HAP-1 (cell line): ENCODE data around the gene HOXA7.

Experiments used
- DNase-seq, 2 experiments: peaks; one replicate each; pipeline ENCODE4 v3.0.0-alpha.2; 2016 to 2020; ENCODE audit warnings: low spot score in 2 of 2
- H3K27me3 ChIP-seq: fragments of 250-450 bp; sonication (Bioruptor Pico); 2 replicates; pipeline ENCODE4 v1.5.1; 2020; ENCODE audit warnings: low read depth, mild to moderate bottlenecking, moderate library complexity
- H3K36me3 ChIP-seq: fragments of 250-450 bp; sonication (Bioruptor Pico); replicated peaks from 2 replicates; pipeline ENCODE4 v1.5.1; 2020; ENCODE audit warnings: mild to moderate bottlenecking
- H3K4me1 ChIP-seq: fragments of 250-450 bp; sonication (Bioruptor Pico); 2 replicates; pipeline ENCODE4 v1.5.1; 2020; ENCODE audit warnings: mild to moderate bottlenecking
- H3K4me3 ChIP-seq: fragments of 250-450 bp; sonication (Bioruptor Pico); 2 replicates; pipeline ENCODE4 v1.5.1; 2020; ENCODE audit warnings: mild to moderate bottlenecking, moderate library complexity
- H3K9me3 ChIP-seq: fragments of 250-450 bp; sonication (Bioruptor Pico); 2 replicates; pipeline ENCODE4 v1.5.1; 2020; ENCODE audit warnings: mild to moderate bottlenecking, moderate library complexity
- in situ Hi-C: fragments of 300-500 bp; cut with MboI; formaldehyde crosslinking; loops from 3 replicates; pipeline ENCODE4 v1.14.3; 2020; ENCODE audit warnings: low sequenced_read_pairs, inconsistent platforms, mixed read lengths

HOXA7 gene

DNA sequence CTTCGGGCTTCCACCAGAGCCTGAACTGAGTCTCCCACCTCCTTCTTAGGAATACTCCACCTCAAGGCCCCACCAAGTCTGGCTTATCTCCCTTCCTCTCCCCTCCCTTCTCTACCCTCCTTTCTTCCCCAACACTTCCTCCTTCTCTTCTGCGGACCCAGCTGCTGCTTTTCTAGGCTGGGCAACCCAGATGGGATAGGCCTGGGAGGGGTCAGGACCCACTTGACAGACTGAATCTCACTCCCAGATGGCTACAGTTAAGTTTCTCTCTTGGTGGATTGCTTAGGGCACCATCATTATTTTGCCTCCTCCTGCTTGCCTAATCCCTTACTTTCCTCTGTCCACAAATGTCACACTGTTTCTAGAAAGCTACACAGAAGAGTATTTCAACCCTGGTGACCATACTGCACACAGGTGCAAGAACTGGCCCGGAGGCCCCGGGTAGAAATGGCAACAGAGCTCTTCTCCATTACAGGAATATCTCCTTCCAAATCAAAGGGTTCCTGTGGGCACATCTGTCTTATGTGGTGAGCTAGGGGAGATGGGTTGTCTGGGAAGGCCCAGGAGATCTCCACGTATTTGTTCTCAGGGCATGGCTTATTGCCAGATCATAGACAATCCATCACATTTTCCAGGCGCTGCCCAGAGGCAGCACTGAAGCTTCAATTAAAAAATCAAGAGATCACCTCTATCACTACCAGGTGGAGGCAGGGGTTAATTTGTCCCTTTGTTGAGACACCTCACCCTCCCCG lies 33.7 kb upstream of the HOXA7 start:
- H3K4me1 ChIP-seq, result peaks cover 32% of the 10 kb centered on the region
- H3K27me3 ChIP-seq, result no peaks in the 10 kb centered on the region
- peaks cover 32% of the 10 kb centered on the region for H3K36me3 ChIP-seq
- no peaks in the 10 kb centered on the region for H3K9me3 ChIP-seq
- H3K4me3 ChIP-seq, result no peak overlapping the region
- in situ Hi-C loops, result loop anchor here (5.0 kb wide), 1 partner anchor 587 kb away; no protein-coding TSS in a partner anchor
- peak in 1 of 2 experiments; percentile 12 for DNase-seq

GRCh38 chr7:27189295-27189996 lies 33.0 kb upstream of the HOXA7 start:
- Histone ChIP-seq H3K27me3 (no peaks in the 10 kb centered on the region), H3K4me1 (peaks cover 32% of the 10 kb centered on the region), H3K9me3 (no peaks in the 10 kb centered on the region), H3K36me3 (peaks cover 27% of the 10 kb centered on the region), H3K4me3 (peak overlapping the region; percentile 60)
- DNase-seq, result peak; percentile 71 to 73
- in situ Hi-C loops, result no loop called here

DNA sequence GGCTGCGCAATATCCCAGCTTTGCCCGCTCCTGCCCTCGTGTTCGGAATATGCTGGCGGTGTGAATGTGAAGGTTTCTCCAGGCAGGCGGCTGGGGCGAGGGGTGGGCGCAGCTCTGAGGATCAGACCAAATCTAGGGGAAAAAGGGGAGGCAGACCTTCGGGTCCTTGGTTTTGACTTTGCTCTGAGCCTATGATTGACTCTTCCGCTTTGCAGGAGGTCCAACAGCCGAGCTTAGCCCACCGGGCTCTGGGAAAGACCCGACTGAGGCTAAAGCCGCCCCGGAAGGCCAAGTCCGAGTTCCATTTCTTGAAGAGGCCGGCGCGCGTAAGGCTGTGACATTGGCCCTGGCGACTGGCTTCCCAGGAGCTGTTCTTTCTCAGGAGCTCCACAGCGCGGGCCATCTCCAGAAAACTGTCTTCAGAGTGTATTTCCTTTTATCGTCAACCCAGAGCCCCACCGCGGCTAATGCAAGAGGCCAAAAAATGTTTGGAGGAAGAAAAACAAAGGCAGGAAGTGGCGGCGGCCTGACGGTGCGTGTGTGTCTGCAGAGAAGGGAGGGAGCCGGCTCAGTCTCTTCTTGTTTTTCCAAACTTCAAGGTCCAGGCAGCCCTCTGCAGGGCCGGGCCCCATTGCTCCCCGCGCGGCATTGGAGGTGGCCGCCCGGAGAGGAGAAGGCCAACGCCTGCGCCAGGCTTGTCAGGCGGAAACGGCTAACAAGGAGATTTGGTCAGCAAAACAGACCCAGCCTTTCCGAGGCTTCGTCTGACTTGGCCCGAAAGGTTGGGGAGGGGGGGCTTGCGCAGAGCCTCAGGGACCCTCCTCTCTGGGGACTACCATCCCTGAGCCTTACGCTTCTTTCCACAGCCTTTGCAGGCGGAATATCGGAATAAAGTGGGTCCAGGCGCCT lies 32.2 kb upstream of the HOXA7 start:
- Histone ChIP-seq H3K4me3 (peak overlapping the region; percentile 60), H3K4me1 (peaks cover 29% of the 10 kb centered on the region), H3K9me3 (no peaks in the 10 kb centered on the region), H3K36me3 (peaks cover 19% of the 10 kb centered on the region), H3K27me3 (no peaks in the 10 kb centered on the region)
- in situ Hi-C loops, result no loop called here
- DNase-seq, result peak; percentile 34 to 58

DNA sequence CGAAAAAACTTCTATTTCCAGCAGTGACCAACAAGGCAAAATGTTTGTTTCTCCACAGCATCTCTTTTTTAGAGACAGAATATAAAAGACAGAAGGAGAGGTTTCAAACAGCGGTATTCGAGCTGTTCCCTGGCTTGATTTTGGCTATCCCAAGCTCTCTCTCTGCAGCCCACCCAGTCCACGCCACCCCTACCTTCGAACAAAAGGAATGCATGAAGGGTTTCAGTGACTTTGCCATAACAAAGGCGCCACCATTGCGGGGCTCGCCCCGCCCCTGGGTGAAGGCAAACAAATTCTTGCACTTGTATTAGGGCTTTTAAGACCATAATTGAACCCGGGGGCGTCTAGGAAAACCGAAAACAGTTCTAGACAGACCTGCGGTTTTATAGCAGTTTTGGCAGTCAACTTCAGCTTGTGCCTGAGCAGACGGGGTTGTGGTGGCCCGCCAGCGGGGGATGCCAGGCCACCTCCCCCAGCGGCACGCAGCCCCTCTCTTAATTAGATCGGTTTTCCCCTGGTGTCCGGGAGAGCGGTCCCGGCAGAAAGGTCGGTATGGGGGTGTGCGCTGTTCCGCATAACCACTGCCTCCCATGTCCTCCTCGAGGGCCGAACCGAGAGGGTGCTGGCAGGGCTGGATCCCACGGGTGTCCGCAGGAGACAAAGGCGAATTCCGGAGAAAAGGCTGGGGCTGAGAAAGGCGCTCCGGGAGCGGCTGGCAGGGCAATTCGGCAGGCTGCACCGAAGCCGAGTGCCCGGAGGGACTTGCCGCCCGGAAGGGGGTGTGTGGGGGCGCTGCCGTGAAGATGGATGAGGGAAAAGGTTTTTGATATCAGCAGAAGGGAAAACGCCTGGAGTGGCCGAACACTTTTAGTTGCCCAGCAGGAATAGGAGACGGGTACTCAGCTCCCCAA lies 31.3 kb upstream of the HOXA7 start:
- H3K4me3 ChIP-seq, result peak overlapping the region; percentile 60
- no peaks in the 10 kb centered on the region for H3K9me3 ChIP-seq
- H3K27me3 ChIP-seq, result no peaks in the 10 kb centered on the region
- peaks cover 32% of the 10 kb centered on the region for H3K4me1 ChIP-seq
- DNase-seq, result peak; percentile 94 to 96
- in situ Hi-C loops, result no loop called here
- H3K36me3 ChIP-seq, result peaks cover 12% of the 10 kb centered on the region

DNA sequence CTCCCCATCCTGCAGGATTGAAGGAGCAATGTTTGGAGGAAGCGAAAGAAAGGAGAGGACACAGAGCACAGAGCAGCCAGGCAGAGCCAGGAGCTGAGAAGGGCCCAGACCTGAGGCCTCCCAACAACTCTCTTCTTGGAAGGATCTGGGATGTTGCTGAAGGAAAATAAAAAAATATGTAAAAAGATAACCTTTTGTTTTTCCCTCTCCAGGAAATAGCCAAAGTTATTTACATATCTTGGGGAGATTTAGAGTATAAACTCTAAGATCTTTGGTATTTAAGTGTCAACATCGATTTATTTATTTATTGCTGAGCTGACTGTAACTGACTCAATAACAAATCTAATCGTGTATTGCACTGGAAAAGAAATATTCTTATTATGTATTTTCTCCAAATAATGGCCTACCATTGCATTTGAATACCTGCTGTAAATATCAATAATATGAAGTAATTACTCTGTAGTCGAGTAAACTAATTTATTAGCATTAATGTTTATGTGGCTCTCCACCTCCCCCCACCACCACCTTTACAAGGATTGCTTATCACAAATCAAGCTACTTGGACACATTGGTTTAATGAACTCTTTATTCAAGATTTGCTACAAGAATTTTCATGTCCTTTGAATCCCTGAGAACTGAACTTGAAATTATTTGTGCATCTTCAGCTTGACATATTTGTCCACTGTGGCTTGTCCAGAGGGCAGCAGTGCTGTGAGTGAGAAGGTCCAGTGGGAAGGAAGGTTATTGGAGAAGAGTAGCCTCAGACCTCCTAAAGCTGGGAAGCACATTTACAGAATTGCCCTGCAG lies 30.4 kb upstream of the HOXA7 start:
- H3K27me3 ChIP-seq, result no peaks in the 10 kb centered on the region
- H3K9me3 ChIP-seq, result no peaks in the 10 kb centered on the region
- in situ Hi-C loops, result no loop called here
- peak overlapping the region; percentile 60 for H3K4me3 ChIP-seq
- DNase-seq, result peak; percentile 29 to 40
- peaks cover 16% of the 10 kb centered on the region for H3K36me3 ChIP-seq
- peaks cover 35% of the 10 kb centered on the region for H3K4me1 ChIP-seq

DNA sequence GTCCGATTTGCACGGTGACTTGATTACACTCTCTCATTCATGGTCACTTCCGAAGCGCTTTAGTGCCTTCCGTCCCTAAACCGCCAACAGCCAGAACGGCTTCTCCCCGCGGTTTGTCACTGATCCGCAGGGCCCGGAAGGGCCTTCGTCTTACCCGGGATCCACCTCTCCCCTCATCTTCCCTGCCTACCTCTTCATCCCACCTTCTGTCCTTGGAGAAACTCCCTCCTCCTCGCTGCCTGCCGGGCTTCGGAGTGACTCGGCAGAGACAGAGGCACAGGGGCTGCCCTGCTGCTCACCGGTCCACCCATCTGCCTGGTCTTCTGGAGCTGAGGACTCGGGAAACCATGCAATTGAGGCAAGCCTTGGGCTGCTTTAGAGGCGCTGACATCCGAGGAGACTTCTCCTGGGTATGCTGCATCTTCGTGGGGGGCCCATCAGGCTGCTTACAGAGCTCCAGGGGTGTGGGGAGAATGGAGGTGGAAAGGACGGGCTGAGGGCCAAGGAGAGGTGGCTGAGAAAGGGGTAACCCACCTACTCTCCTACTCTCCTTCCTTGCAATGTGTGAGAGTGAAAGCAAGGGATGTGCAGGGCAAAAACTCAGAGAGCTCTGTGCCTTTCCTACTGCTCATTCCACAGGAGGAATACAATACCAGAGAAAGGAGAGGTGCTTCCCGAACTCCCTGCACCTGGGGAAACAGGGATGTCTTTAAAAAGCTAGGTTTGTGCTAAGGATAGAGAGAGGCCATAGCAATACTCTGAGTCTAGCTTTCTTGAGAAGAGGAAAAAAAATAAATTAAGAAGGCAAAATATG lies 29.6 kb upstream of the HOXA7 start:
- H3K4me1 ChIP-seq, result peaks cover 35% of the 10 kb centered on the region
- H3K27me3 ChIP-seq, result no peaks in the 10 kb centered on the region
- peak; percentile 67 to 70 for DNase-seq
- H3K36me3 ChIP-seq, result peaks cover 12% of the 10 kb centered on the region
- in situ Hi-C loops, result no loop called here
- peak overlapping the region; percentile 60 for H3K4me3 ChIP-seq
- no peaks in the 10 kb centered on the region for H3K9me3 ChIP-seq

GRCh38 chr7:27185013-27185853 lies 28.8 kb upstream of the HOXA7 start, which contains the start of gene HOXA11:
TSS of gene HOXA11 (minus strand) at chr7:27185232. CDS start at chr7:27185144, 88 bp downstream.
- DNase-seq, result peak; percentile 87 to 97
- no peaks in the 10 kb centered on the region for H3K9me3 ChIP-seq
- H3K4me3 ChIP-seq, result peak within 1 kb of the TSS; percentile 60
- peaks cover 12% of the 10 kb centered on the region for H3K36me3 ChIP-seq
- peaks cover 40% of the 10 kb centered on the region for H3K4me1 ChIP-seq
- no peaks in the 10 kb centered on the region for H3K27me3 ChIP-seq
- in situ Hi-C loops, result no loop called here

DNA sequence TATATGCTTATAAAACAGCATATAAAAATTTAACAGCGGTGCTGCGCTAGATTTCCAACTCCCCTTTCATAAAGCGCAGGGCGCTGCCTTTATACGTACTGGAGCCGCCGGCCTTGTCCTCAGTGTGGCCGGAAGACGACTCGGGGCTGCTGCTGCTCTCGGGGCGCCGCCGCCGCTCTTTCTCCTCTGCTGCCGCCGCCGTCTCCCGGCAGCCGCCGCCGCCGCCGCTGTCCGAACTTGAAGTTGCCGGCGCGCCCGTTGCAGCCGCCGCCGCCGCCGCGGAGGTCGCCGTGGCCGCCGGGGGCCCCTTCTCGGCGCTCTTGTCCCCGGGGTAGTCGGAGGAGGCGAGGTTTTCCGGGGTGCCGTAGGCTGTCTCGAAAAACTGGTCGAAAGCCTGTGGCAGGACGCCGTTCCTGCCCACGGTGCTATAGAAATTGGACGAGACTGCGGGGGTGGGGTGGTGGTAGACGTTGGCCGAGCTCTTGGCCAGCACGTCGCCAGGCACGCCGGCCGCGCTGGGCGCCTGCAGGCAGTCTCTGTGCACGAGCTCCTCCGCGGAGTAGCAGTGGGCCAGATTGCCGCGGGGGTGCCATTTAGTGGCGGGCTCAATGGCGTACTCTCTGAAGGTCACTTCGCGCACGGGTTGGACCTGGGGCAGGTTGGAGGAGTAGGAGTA lies 28.0 kb upstream of the HOXA7 start:
- in situ Hi-C loops, result no loop called here
- no peaks in the 10 kb centered on the region for H3K27me3 ChIP-seq
- H3K9me3 ChIP-seq, result no peaks in the 10 kb centered on the region
- peaks cover 39% of the 10 kb centered on the region for H3K4me1 ChIP-seq
- peaks cover 12% of the 10 kb centered on the region for H3K36me3 ChIP-seq
- H3K4me3 ChIP-seq, result peak overlapping the region; percentile 60
- DNase-seq, result peak; percentile 27 to 66

GRCh38 chr7:27183682-27184336 lies 27.3 kb upstream of the HOXA7 start:
- DNase-seq, result peak in 1 of 2 experiments; percentile 37
- peak overlapping the region; percentile 60 for H3K4me3 ChIP-seq

More at GRCh38 chr7:27183682-27184336, 27.3 kb upstream of the HOXA7 start:
- in situ Hi-C loops, result no loop called here
- Histone ChIP-seq H3K36me3 (peaks cover 12% of the 10 kb centered on the region), H3K9me3 (no peaks in the 10 kb centered on the region), H3K4me1 (peaks cover 35% of the 10 kb centered on the region), H3K27me3 (no peaks in the 10 kb centered on the region)
